Measurements from ENCODE around the gene SMPDL3A.

SMPDL3A gene

GRCh38 chr6:122785891-122786290, 3.2 kb upstream of the SMPDL3A start:
- TF ChIP-seq, protein P1, sequence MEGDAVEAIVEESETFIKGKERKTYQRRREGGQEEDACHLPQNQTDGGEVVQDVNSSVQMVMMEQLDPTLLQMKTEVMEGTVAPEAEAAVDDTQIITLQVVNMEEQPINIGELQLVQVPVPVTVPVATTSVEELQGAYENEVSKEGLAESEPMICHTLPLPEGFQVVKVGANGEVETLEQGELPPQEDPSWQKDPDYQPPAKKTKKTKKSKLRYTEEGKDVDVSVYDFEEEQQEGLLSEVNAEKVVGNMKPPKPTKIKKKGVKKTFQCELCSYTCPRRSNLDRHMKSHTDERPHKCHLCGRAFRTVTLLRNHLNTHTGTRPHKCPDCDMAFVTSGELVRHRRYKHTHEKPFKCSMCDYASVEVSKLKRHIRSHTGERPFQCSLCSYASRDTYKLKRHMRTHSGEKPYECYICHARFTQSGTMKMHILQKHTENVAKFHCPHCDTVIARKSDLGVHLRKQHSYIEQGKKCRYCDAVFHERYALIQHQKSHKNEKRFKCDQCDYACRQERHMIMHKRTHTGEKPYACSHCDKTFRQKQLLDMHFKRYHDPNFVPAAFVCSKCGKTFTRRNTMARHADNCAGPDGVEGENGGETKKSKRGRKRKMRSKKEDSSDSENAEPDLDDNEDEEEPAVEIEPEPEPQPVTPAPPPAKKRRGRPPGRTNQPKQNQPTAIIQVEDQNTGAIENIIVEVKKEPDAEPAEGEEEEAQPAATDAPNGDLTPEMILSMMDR (IDR thresholded peaks at IDR 0.05; ENCODE audit: insufficient read depth, low read depth, low read length, missing control alignments) = no peak
- no peak for DNase-seq (ENCODE audit: low read depth)
- no peak overlapping the region for H3K4me3 ChIP-seq (ENCODE audit: low read length)

- H3K4me3 ChIP-seq (ENCODE audit: low read length) = no peak overlapping the region
- DNase-seq (ENCODE audit: low read depth) = no peak
- TF ChIP-seq, protein P1 (IDR thresholded peaks at IDR 0.05; ENCODE audit: insufficient read depth, low read depth, low read length, missing control alignments) = no peak
Measured at GRCh38 chr6:122787721-122788120, 1.3 kb upstream of the SMPDL3A start.

DNA sequence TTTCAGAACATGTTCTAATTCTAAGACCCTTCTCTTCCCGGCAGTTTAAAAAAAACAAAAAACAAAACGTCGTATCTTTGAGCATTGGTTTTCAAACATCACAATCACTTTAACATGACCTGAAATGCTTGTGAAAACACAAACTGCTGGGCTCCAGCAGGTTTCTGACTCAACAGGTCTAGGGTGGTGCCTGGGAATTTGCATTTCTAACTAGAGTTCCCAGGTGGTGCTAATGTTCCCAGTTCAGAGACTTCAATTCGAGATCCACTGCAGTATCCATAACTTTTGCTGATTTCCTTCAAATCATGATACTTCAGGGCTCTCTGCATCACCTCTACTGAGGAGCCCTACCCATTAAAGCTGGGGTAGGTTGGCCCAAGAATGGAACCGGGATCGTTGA, 850 bp upstream of the SMPDL3A start:
- TF ChIP-seq, protein P1 (IDR thresholded peaks at IDR 0.05; ENCODE audit: insufficient read depth, low read depth, low read length, missing control alignments) = no peak
- no peak overlapping the region for H3K4me3 ChIP-seq (ENCODE audit: low read length)
- DNase-seq (ENCODE audit: low read depth) = peak; percentile 25

GRCh38 chr6:122788663-122789181, 336 bp upstream of the SMPDL3A start:
- peak overlapping the region; percentile 75 for H3K4me3 ChIP-seq (ENCODE audit: low read length)
- DNase-seq (ENCODE audit: low read depth) = no peak
- TF ChIP-seq, protein P1 (IDR thresholded peaks at IDR 0.05; ENCODE audit: insufficient read depth, low read depth, low read length, missing control alignments) = no peak

DNA sequence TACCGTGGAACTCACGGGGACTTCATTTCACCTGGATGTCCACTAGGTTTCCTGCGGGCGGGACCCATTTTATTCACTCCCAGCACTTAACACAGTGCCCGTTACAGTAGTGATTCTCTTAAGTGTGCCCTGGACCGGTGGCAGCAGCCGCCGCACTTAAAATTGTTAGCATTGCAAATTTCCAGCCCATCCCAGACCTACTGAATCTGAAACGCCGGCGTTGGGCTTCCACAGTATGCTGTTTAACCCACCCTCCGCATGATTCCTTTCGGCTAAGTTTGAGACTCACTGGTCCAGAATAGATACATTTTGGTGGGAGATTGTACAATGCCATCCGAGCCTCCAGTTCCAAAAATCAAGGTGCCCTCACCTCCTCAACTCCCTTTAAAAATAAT, 967 bp downstream of the SMPDL3A start:
- H3K4me3 ChIP-seq (ENCODE audit: low read length) = peak overlapping the region; percentile 75
- TF ChIP-seq, protein P1 (IDR thresholded peaks at IDR 0.05; ENCODE audit: insufficient read depth, low read depth, low read length, missing control alignments) = no peak
- DNase-seq (ENCODE audit: low read depth) = no peak

DNA sequence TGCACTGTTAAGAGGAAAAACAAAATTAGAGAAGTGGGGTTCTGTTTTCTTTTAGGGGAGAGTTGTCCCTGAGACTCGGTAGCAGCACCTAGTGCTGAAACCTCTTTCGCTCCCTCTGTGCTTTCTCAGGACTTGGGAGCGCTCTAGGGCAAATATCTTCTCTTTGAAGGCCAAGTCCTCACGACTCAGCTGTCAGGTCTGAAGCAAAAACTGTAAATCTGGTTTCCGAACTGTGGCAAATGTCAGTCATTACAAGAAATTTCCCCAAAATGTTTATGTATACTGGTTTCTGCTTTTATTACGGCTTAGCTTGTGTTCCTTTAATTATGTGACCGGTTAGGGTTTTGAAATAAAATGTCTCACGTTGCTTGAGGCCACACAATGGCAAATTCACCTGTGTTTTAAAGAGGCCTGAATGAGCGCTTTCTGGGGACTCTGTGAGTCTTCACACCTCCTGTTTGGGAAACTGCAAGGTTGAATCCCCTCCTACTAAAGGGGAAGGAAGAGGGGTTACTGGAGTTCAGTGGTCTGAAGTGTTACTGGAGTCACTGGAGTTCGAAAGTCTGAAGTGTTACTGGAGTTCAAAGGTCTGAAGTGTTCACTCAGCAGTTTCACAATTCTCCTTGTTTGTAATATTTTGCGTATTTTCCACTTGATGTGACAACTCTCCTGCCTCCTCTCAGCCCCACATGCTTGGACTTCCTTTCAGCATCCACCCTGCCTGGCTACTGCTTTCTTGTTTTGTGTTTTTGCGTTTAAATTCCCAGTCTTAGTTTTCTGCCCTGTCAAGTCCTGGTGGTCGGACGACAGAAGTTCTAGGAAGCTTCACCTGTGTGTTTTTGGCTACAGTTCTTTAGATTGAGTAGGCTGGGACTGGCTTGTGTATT, 1.6 kb downstream of the SMPDL3A start:
- TF ChIP-seq, protein P1 (IDR thresholded peaks at IDR 0.05; ENCODE audit: insufficient read depth, low read depth, low read length, missing control alignments) = no peak

More for the DNA sequence above, 1.6 kb downstream of the SMPDL3A start:
- peak; percentile 47 for DNase-seq (ENCODE audit: low read depth)
- peak overlapping the region; percentile 75 for H3K4me3 ChIP-seq (ENCODE audit: low read length)

All from epithelial cell of esophagus (primary cell).